Measurements from ENCODE around the gene SNU13. TPM values are rescaled to one million over a fixed set of nuclear protein-coding genes. Genes with fewer than 3 reads are reported as not detected.
"Not testable (repeated sequence)": the region's sequence is repeated elsewhere in the genome, so short reads cannot be mapped to it uniquely, and the experiment has no call there.

SNU13 gene
- total and polyA plus RNA-seq, 8 donors, result 102 to 136 (median 114) TPM

DNA sequence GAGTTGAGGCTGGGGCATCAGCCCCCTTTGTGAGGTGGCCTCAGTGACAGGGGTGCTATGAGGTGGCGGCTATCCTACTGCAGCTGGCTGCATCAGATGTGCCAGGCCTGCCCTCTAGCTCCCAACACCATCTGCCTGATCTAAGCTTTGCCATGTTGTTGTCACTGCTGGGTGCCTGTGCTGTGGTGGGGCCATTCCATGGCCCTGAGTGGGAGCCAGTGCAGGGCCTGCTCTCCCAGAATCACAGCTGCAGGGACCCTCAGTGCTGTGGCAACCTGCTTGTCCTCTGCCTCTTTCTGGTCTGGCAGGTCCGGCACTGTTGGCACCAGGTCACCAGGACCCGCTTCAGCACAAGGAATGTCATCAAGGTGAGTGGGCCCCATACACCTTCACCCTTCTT lies 1.8 kb upstream of the SNU13 start:
- DNase-seq (peak in 1 of 4 donors; percentile 50), ATAC-seq (no peak)
- TF ChIP-seq, protein P1, sequence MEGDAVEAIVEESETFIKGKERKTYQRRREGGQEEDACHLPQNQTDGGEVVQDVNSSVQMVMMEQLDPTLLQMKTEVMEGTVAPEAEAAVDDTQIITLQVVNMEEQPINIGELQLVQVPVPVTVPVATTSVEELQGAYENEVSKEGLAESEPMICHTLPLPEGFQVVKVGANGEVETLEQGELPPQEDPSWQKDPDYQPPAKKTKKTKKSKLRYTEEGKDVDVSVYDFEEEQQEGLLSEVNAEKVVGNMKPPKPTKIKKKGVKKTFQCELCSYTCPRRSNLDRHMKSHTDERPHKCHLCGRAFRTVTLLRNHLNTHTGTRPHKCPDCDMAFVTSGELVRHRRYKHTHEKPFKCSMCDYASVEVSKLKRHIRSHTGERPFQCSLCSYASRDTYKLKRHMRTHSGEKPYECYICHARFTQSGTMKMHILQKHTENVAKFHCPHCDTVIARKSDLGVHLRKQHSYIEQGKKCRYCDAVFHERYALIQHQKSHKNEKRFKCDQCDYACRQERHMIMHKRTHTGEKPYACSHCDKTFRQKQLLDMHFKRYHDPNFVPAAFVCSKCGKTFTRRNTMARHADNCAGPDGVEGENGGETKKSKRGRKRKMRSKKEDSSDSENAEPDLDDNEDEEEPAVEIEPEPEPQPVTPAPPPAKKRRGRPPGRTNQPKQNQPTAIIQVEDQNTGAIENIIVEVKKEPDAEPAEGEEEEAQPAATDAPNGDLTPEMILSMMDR (IDR thresholded peaks at IDR 0.05), result no peak
- H3K4me1 ChIP-seq, result peaks cover 0 to 27% of the 10 kb centered on the region in 2 donors
- intact Hi-C loops (cut with DNase I), result no loop called here
- no peaks in the 10 kb centered on the region for H3K27me3 ChIP-seq
- peaks cover 0 to 16% of the 10 kb centered on the region in 2 donors for H3K36me3 ChIP-seq
- H3K9me3 ChIP-seq, result no peaks in the 10 kb centered on the region
- no peak overlapping the region for H3K4me3 ChIP-seq
- H3K27ac ChIP-seq, result peak overlapping the region in 1 of 2 donors; percentile 18

DNA sequence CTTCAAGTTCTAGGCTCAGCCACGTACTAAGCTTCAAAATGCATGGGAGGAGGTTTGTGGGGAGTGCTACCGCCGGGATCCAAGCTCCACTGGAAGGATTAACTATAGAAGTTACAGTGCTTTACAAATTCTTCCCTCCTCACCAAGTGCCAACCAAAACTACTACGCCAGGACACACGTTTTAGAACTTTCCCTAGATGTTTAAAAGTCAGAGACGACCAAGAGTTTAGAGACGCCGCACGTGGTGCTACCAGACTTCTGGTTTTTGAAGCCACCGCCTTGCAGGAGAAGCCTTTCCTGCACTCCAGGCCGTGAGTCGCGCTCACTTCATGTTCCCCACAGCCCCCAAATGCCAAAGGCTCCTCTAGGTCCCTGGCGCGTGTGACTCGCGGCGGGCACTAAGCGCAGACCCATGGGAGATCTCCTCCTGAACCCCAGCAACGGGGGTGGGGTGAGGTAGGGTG lies 734 bp downstream of the SNU13 start:
- peaks cover 0 to 27% of the 10 kb centered on the region in 2 donors for H3K4me1 ChIP-seq
- peak in 2 of 4 donors; percentile 31 to 45 for DNase-seq
- peaks cover 0 to under 1% of the 10 kb centered on the region in 2 donors for H3K36me3 ChIP-seq
- TF ChIP-seq, protein P1 (IDR thresholded peaks at IDR 0.05), result no peak
- no peaks in the 10 kb centered on the region for H3K9me3 ChIP-seq
- peak; percentile 47 for ATAC-seq
- H3K27me3 ChIP-seq, result no peaks in the 10 kb centered on the region
- peak overlapping the region; percentile 93 to 96 for H3K27ac ChIP-seq
- intact Hi-C loops (cut with DNase I), result no loop called here
- H3K4me3 ChIP-seq, result peak overlapping the region; percentile 66 to 82

DNA sequence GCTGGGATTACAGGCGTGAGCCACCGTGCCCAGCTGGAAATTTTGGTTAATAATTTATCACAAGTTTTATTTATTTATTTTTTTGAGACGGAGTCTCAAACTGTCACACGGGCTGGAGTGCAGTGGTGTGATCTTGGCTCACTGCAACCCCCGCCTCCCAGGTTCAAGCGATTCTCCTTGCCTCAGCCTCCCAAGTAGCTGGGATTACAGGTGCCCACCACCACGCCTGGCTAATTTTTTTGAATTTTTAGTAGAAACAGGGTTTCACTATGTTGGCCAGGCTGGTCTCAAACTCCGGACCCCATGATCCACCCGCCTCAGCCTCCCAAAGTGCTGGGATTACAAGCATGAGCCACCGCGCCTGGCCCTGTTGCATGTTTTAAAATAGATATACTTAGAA lies 1.8 kb downstream of the SNU13 start:
- H3K27me3 ChIP-seq; H3K36me3 ChIP-seq; DNase-seq; ATAC-seq; H3K27ac ChIP-seq; H3K9me3 ChIP-seq; intact Hi-C loops (cut with DNase I): not testable (repeated sequence)
- Histone ChIP-seq H3K4me3 (peak overlapping the region in 1 of 2 donors; percentile 82), H3K4me1 (peaks cover 0 to 27% of the 10 kb centered on the region in 2 donors)

DNA sequence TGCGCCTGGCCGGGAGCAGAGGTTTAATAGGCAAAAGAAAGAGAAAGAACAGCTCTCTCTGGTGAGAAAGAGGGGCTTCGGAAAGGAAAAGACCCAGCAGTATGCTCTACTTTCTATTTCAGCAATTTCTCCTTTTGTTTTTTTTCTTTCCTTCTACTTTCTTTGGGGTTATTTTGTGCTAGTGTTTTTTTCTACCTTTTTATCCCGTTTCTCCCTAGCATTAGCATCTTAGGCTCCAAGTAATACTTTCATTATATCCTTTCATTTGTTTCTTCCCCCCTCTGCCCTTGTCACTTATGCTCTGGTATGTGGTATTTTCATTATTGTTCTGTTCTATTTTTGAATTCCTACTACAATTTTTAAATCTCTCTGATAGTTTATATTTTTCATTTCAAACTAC lies 4.5 kb downstream of the SNU13 start:
- no peaks in the 10 kb centered on the region for H3K27me3 ChIP-seq
- peaks cover 0 to 21% of the 10 kb centered on the region in 2 donors for H3K4me1 ChIP-seq
- ATAC-seq, result no peak
- intact Hi-C loops (cut with DNase I), result no loop called here
- no peak overlapping the region for H3K27ac ChIP-seq
- TF ChIP-seq, protein P1 (IDR thresholded peaks at IDR 0.05), result no peak
- DNase-seq, result no peak
- H3K9me3 ChIP-seq, result no peaks in the 10 kb centered on the region
- peaks cover 0 to 17% of the 10 kb centered on the region in 2 donors for H3K36me3 ChIP-seq
- no peak overlapping the region for H3K4me3 ChIP-seq

DNA sequence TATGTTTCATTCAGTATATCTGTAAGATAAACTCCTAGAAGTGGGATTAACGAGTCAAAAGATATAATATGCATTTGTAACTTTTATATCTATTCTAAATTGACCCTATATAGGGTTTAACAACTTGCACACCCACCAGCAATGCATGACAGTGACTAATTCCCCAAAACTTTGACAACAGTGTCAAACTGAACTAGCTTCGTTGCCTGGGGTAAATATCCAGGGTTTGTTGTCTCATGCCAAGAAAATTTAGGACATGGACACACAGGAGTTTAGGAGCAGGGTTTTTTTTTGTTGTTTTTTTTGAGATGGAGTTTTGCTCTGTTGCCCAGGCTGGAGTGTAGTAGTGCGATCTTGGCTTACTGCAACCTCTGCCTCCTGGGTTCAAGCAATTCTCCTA lies 5.1 kb downstream of the SNU13 start:
- Histone ChIP-seq H3K27ac (no peak overlapping the region), H3K4me3 (no peak overlapping the region), H3K36me3 (peaks cover 0 to 23% of the 10 kb centered on the region in 2 donors), H3K4me1 (peaks cover 0 to 20% of the 10 kb centered on the region in 2 donors), H3K27me3 (no peaks in the 10 kb centered on the region), H3K9me3 (no peaks in the 10 kb centered on the region)
- intact Hi-C loops (cut with DNase I), result no loop called here
- ATAC-seq (no peak), DNase-seq (no peak)
- TF ChIP-seq, protein P1 (IDR thresholded peaks at IDR 0.05), result no peak

DNA sequence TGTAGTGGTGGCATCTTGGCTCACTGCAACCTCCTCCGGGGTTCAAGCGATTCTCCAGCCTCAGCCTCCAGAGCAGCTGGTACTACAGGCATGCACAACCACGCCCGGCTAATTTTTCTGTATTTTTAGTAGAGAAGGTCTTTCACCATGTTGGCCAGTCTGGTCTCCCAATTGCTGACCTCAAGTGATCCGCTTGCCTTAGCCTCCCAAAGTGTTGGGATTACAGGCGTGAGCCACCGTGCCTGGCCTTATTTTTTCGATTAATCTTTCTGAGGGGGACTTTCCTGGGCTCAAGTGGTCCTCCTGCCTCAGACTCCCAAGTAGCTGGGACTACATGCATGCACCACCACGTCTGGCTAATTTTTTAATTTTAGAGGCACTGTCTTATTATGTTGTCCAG lies 5.6 kb downstream of the SNU13 start:
- Histone ChIP-seq H3K4me1 (peaks cover 0 to 18% of the 10 kb centered on the region in 2 donors), H3K36me3 (peaks cover 0 to 28% of the 10 kb centered on the region in 2 donors), H3K27ac (peak overlapping the region; percentile 81 to 84), H3K9me3 (no peaks in the 10 kb centered on the region), H3K27me3 (no peaks in the 10 kb centered on the region), H3K4me3 (peak overlapping the region; percentile 47 to 60)
- intact Hi-C loops (cut with DNase I), result no loop called here
- no peak for ATAC-seq
- no peak for DNase-seq
- TF ChIP-seq, protein P1 (IDR thresholded peaks at IDR 0.05), result no peak
